ENCODE measurements around the gene RHOD.

Gene RHOD

DNA sequence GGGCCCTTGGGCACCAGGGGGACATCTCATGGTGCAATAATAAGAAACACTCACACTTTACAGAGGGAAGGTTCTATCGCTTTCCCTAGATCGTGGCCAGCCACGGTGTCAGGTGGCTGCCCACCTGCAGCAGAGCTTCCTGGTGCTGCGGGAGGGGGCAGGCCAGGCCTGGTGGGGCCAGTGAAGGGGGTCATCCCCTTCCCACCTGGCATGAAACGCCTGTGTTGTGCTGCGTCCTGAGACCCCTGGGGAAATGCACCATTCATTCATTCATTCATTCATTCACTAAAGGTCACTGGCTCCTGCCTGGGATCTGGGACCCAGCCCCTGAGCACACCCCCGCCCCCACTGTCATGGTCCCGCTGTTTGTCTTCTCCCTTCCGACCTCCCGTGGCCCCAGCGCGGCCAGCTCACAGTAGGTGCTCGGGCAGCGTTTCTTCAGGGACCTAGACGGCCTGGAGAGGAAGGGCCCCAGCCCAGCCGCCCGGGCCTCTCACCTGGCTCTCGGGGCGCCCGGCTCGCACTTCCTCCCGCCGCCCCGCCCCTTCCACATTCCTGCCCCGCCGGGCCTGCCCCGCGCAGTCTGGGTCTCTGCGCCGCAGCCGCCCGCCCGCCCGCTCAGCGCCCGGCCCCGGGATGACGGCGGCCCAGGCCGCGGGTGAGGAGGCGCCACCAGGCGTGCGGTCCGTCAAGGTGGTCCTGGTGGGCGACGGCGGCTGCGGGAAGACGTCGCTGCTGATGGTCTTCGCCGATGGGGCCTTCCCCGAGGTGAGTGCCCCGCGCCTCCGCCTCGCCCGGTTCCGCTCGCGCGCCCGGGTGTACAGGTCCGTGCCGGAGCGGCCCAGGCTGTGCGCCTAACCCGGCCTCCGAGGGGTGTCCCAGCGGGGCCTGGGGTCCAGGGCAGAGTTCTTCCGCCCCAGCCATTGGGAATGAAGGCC lies at the start of gene RHOD:
TSS of gene RHOD (plus strand) at position 581 of the 938 bp plus-strand sequence. CDS start at position 637, 56 bp downstream.
- DNase-seq, result peak; percentile 20

GRCh38 chr11:67007126-67007525 lies 49.5 kb upstream of the RHOD start:
- no peak for DNase-seq

GRCh38 chr11:67010296-67010905 lies 46.2 kb upstream of the RHOD start:
- no peak for DNase-seq

DNA sequence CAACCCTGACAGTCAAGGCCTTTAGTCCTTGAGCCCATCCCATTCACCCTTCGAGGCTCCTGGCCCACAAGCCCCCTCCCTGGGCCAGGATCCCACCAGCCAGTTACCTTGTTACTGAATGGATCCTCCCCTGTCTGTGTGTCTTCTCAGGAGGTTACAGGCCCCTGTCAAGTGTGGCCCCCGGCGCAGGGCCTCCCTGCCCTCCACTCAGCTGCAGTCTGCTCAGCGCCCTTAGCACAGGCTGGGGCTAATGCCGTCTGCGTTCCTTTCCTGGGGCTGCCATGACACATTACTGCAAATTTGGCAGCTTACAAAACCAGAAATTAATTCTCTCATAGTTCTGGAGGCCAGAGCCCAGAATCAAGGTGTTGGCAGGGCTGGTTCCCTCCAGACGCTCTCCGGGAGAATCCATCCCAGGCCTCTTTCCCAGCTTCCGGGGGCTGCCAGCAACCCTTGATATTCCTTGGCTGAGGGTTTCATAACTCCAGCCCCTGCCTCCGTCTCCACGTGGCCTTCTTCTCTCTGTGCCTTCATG lies 43.1 kb upstream of the RHOD start:
- DNase-seq, result no peak

DNA sequence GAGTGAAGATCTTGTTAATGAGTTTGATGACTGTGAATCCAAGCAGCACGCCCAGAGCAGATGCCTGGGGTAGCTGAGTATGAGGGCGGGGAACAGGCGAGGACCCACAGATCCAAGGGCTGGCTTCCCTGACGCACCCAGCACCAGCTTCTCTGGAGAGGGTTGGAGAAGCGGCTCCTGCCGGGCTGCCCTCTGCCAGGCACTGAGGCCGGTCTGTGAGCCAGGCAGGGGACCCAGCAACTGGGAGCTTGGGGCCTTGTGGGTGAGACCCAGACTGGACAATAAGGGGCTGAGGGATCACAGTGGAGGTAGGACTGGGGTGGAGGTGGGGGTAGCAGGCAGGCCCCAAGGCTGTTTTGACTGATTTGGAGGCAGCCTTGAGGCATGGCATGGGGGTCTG lies 42.3 kb upstream of the RHOD start:
- DNase-seq, result no peak

DNA sequence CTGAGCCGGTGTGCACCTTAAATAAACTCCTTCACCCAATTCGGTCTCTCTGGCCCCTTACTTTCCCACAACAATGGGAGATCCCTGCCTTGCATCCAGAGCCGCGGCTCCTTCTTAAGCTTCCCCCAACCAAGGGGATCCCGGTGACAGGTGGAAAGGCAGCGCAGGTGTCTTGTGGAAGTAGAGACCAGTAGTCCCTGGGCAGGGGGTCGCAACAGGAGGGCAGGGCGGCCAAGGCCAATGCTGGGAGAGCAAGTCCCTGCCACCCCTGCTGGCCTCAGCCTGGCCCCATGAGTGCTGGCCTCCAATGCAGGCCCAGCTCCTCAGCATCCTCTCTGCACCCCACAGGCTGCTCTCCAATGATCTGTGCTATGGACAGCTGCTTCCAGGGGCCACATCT lies 41.6 kb upstream of the RHOD start:
- DNase-seq, result no peak

GRCh38 chr11:67016550-67016949 lies 40.1 kb upstream of the RHOD start:
- no peak for DNase-seq

DNA sequence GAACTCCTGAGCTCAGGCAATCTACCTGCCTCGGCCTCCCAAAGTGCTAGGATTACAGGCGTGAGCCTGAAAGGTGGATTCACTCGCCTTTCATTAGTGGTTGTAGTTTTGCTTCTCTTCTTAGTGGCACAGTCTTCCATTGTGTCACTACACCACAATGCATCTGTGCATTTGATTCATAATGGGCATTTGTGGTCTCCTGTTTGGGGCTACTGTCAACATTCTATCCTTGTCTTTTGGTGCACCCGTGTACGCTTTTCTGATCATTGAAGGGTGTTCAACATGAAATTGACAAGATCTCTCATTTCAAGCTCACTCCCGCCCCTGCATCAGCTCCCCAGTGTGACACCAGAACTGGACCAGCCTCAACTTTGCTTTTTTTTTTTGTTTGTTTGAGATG lies 35.7 kb upstream of the RHOD start:
- DNase-seq, result peak; percentile 50

DNA sequence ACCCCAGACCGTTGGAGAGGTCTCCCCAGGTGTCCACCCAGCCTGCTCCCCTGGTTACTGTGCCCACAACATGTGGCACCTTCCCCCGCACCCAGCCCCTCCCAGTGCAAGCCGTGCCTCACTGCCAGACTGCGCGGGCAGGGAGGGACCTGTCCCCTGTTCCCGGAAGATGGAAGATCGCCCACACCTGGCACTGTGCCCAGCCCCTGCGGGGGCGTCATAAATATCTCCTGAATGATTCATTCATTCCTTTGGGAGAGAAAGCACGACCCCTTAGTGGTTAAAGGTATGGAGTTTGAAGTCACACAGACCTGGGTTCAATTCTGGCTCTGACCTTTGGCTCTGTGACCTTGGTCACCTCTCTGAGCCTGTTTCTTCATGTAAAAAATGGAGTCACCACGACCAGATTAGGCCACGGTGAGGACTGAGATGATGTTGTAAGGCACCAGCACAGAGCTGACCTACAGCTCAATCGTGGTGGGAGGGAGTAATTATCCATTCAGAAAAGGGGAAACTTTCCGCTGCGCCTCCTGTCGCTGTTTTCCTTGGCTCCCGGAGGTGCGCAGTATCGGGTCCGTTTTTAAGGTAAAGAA lies 34.2 kb upstream of the RHOD start:
- no peak for DNase-seq

DNA sequence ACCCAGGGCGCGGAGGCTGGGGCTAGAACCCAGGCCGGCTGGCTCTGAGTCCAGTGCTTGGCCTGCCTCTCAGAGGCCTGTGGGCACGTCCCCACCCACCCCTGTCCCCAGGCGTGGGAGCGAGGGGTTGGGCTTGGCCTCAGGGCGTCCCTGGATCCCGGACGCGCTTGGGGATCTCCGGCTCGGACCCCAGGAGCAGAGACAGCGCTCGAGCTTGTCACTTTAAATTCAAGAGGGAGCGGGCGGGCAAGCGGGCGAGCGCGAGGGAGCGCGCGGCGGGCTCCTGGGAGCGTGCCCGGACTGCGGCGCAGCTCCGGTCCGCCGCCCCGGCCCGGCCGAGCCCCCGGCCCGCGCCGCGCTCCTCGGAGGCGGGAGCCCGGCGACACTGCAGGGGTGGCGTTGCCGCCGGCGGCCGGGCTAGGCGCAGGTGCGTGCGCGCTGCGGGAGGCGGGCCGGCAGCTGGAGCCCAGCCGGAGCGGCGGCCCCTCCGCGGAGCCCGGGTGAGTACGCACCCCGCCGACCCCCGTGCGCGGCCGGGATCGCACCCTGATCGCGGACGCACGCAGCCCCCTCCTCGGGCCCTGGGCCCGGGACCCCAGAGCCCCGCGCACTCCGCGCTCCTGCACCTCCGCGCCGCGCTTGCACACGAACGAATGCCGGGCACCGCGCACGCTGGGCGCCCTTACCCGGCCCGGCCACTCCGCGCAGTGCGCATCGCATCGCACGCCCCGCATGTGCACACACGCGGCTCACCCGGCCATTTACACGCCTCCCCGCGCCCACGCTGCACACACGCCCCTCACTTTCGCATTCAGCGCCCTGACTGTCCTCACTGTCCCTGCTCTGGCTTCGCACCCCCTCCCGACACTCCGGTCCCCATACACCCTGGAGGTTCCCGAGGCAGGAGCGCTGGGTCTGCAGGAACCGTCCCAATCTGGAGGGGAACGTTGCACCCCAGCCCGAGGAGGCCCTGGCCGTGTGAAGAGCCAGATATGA lies 33.4 kb upstream of the RHOD start, which contains the start of gene SYT12:
TSS of gene SYT12 (plus strand) at position 174 of the 996 bp plus-strand sequence. CDS start 7,011 bp downstream, outside the sequence.
- no peak for DNase-seq

DNA sequence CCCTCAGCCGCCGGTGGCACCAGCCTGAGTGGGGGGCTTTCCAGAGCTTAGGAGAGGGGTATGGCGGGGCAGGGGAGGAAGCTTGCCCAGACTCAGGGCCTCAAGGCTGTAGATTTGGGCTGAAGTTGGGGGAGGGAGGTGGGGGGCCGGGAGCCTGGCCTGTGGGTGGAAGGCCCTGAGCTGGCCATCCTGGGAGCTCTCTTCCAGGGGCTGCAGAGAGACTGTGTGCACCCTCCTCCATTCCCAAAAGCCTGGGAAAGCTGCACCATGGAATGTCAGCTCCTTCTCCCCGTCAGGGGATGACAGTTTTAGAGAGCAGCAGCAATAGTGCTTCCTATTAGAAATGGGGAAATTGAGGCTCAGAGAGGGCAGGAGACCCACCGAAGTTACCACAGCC lies 32.7 kb upstream of the RHOD start:
- no peak for DNase-seq

DNA sequence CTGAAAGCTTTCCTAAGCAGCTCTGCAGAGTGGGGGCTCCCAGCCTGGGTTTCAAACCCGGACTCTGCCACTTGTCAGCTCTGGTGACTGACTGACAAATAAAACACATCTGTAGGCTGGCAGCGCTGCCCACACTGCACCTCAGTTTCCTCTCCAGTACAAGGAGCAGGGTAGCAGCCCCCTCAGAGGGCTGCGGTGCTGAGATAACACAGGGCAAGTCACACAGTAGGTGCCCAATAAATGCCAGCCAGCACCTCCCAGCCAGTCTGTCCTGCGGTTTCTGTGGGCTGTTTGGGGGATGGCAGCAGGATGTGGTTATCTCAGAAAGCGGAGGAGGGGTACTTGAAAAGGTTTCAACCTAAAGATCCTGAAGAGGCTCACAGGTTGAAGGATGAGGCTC lies 32.2 kb upstream of the RHOD start:
- peak; percentile 71 for DNase-seq

DNA sequence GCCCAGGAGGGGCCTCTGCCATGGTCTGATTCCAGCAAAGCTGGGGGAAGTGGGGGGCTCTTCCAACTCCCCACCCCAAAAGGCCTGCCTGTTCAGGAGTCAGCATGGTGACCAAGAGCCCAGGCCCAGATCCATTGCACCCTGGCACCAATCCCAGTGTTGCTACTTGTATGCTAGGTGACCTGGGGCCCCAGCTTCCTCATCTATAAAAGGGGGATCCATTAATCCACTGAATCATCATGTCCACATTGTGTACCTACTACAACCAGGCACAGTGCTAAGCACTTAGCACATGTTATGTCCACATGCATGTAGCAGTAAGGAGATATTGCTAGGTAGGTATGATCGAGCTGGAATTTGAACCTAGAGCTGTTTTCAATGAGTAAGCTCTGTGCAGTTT lies 31.7 kb upstream of the RHOD start:
- no peak for DNase-seq

- DNase-seq, result no peak
Observed at GRCh38 chr11:67025750-67026149, 30.9 kb upstream of the RHOD start.

DNA sequence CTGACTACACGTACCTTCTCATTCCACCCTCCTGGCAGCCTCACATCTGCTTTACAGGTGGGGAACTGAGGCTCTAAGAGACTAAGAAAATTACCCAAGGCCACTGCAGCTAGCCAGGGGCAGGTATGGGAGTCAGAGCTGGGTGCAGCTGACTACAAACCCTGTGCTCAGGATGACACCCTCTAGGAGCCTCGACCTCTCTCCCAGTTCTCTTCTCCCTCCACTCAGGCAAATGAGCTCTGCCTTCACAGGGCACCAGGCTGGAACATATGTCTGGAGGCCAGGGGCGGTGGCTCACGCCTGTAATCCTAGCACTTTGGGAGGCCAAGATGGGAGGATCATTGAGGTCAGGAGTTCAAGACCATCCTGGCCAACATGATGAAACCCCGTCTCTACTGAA lies 29.7 kb upstream of the RHOD start:
- DNase-seq, result no peak

- DNase-seq, result no peak
Observed at GRCh38 chr11:67027483-67027930, 29.1 kb upstream of the RHOD start.

- DNase-seq, result no peak
Observed at GRCh38 chr11:67027943-67028542, 28.6 kb upstream of the RHOD start.

DNA sequence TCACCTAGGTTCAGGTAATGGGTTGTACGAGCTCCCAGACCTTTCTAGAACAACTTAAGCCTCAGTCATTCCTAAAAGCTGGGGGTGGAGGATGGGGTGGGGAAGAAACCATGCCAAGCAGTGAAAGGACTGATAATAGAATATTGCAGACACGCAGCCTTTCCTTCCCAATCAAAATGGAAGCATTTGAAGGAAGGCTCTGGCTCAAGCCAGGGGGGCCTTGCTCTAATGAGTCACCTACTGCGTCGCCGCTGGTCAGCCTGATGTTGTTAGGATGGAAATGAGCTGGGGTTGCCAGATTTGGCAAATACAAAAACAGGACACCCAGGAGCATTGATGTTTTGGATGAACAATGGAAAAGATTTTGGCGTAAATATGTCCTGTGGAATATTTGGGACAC lies 27.5 kb upstream of the RHOD start:
- DNase-seq, result no peak

- no peak for DNase-seq
Observed at GRCh38 chr11:67030976-67031375, 25.7 kb upstream of the RHOD start.

DNA sequence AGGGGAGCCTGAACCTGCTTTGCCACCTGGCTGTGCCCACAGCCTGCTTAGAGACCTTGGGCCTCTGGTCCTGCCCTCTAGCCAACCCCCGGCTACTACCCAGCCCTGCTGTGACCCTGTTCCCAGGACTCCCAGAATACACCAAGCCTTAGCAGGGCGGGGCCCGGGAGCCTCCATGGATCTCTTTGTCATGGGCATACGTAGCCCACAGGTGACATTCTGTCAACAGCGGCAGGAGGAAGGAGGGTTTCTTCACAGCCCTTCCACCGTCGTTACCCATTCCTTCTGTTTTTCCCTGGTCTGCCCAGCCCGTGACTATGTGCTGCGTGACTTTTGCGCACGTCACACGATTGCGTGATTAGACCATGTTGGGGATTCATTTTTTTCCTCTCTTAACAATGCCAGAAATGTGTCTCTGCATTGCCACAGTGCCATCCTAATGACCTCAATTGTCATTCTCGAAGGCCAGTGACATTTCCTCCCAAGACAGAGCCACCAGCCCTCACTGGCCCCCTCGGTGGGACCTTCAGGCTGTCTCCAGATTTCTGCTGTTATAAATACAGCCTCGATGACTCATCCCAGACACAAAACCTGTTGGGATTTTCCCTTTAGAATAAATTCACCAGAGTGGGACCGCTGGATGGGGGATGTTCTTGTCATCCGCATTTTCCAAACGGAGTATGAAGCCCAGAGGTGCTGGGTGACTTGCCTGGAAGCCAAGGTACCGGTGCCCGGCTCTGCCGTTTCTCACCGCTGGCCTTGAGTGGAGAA lies 24.7 kb upstream of the RHOD start:
- DNase-seq, result no peak
